GM12878 (cell line): ENCODE results near the gene ANO4.

Experiments used
- EP300 ChIP-seq, 2 experiments: fragments of 150-350 bp in 1 of 2; IDR thresholded peaks; 2 replicates each; pipeline ENCODE4 v1.6.1; 2011 to 2012; ENCODE audit warnings: low read depth in 2 of 2, low read length in 2 of 2, borderline replicate concordance in 1 of 2, improper control_type of control experiment in 1 of 2, inconsistent platforms in 1 of 2; ENCODE audit not compliant: control insufficient read depth in 1 of 2
- EZH2 ChIP-seq: IDR thresholded peaks from 2 replicates; pipeline ENCODE4 v1.6.1; 2012; ENCODE audit warnings: low read depth, mild to moderate bottlenecking, control low read depth, inconsistent platforms, low read length, borderline replicate concordance; ENCODE audit not compliant: control insufficient read depth
- FOXM1 ChIP-seq: IDR thresholded peaks from 2 replicates; pipeline ENCODE4 v1.6.1; 2012; ENCODE audit warnings: low read depth, mild to moderate bottlenecking, inconsistent platforms, low read length, moderate library complexity
- HDAC6 ChIP-seq: fragments of 200-600 bp; sonication (generic); IDR thresholded peaks from one replicate; pipeline ENCODE4 v1.8.0; 2017; ENCODE audit warnings: antibody characterized with exemption; ENCODE audit not compliant: unreplicated experiment
- NFYB ChIP-seq: IDR thresholded peaks from 2 replicates; pipeline ENCODE4 v1.6.1; 2011; ENCODE audit warnings: low read depth, mild to moderate bottlenecking, low read length, improper control_type of control experiment, moderate library complexity; ENCODE audit not compliant: insufficient read depth
- POLR2AphosphoS5 ChIP-seq: IDR thresholded peaks from 2 replicates; pipeline ENCODE4 v1.6.1; 2011; ENCODE audit warnings: mild to moderate bottlenecking, low read length, inconsistent platforms
- SIX5 ChIP-seq: IDR thresholded peaks from 2 replicates; pipeline ENCODE4 v1.6.1; 2011; ENCODE audit warnings: mild to moderate bottlenecking, low read depth, low read length, moderate library complexity; ENCODE audit not compliant: severe bottlenecking
- SP1 ChIP-seq: IDR thresholded peaks from one replicate; pipeline ENCODE4 v1.6.1; 2011; ENCODE audit warnings: low read depth, low read length
- ZZZ3 ChIP-seq: IDR thresholded peaks from 2 replicates; pipeline ENCODE4 v1.6.1; 2011; ENCODE audit warnings: low read depth; ENCODE audit not compliant: control insufficient read depth, insufficient read length
- TF ChIP-seq, protein P1 (sequence below), 3 experiments: IDR thresholded peaks in 2 of 3; conservative IDR thresholded peaks in 1 of 3; 2 replicates each; pipeline ENCODE4 v1.5.1; 2011; ENCODE audit warnings: low read depth in 3 of 3, low read length in 3 of 3, mild to moderate bottlenecking in 3 of 3, control low read depth in 2 of 3, moderate library complexity in 2 of 3, inconsistent platforms in 1 of 3, mixed read lengths in 1 of 3; ENCODE audit not compliant: control insufficient read depth in 2 of 3, insufficient read depth in 1 of 3; ENCODE audit errors: extremely low read depth in 1 of 3
- TF ChIP-seq, protein P2 (sequence below): IDR thresholded peaks from 2 replicates; pipeline ENCODE4 v1.6.1; 2012; ENCODE audit warnings: low read length, inconsistent platforms
- TF ChIP-seq, protein P3 (sequence below): fragments of 450-650 bp; formaldehyde crosslinking; IDR thresholded peaks from 2 replicates; pipeline ENCODE4 v1.5.0; 2022; ENCODE audit warnings: mild to moderate bottlenecking, missing genetic modification characterization
- TF ChIP-seq, protein P4 (sequence below): fragments of 450-650 bp; IDR thresholded peaks from 2 replicates; pipeline ENCODE4 v1.6.1; 2018; ENCODE audit warnings: borderline replicate concordance, mild to moderate bottlenecking; ENCODE audit not compliant: partially characterized antibody

DNA sequence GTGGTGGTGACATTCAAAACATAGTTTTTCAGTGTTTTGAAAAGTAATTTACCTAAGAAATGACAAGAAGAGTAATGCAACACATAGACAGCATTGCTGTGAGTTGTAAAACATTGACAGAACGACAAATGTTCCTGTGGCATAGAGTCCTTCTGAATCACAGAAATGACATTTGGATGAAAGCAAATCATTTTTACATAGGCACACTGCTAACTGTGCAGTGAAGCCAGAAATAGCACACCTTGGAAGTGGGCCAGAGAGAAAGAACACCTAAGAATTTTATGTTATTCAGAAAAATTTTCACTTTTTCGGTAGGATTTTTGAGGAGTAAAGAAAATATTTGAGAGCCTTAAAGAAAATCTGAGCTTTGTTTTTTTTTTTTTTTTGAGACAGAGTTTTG lies 100.6 kb downstream of the ANO4 start:
- TF ChIP-seq EP300 (IDR thresholded peaks at IDR 0.05; ENCODE audit: borderline replicate concordance in 1 of 2, control insufficient read depth in 1 of 2, low read depth in 2 of 2, low read length in 2 of 2), result no peak
- TF ChIP-seq, protein P1, sequence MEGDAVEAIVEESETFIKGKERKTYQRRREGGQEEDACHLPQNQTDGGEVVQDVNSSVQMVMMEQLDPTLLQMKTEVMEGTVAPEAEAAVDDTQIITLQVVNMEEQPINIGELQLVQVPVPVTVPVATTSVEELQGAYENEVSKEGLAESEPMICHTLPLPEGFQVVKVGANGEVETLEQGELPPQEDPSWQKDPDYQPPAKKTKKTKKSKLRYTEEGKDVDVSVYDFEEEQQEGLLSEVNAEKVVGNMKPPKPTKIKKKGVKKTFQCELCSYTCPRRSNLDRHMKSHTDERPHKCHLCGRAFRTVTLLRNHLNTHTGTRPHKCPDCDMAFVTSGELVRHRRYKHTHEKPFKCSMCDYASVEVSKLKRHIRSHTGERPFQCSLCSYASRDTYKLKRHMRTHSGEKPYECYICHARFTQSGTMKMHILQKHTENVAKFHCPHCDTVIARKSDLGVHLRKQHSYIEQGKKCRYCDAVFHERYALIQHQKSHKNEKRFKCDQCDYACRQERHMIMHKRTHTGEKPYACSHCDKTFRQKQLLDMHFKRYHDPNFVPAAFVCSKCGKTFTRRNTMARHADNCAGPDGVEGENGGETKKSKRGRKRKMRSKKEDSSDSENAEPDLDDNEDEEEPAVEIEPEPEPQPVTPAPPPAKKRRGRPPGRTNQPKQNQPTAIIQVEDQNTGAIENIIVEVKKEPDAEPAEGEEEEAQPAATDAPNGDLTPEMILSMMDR (IDR thresholded peaks at IDR 0.05 in 2 of 3, conservative IDR thresholded peaks at IDR 0.05 in 1 of 3; ENCODE audit: control insufficient read depth in 2 of 3, extremely low read depth in 1 of 3, insufficient read depth in 1 of 3, low read depth in 3 of 3, low read length in 3 of 3), result no peak
- TF ChIP-seq FOXM1, result no peak
- no peak for TF ChIP-seq SIX5
- TF ChIP-seq POLR2AphosphoS5, result no peak
- TF ChIP-seq, protein P2, sequence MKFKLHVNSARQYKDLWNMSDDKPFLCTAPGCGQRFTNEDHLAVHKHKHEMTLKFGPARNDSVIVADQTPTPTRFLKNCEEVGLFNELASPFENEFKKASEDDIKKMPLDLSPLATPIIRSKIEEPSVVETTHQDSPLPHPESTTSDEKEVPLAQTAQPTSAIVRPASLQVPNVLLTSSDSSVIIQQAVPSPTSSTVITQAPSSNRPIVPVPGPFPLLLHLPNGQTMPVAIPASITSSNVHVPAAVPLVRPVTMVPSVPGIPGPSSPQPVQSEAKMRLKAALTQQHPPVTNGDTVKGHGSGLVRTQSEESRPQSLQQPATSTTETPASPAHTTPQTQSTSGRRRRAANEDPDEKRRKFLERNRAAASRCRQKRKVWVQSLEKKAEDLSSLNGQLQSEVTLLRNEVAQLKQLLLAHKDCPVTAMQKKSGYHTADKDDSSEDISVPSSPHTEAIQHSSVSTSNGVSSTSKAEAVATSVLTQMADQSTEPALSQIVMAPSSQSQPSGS, result no peak
- TF ChIP-seq, protein P3, sequence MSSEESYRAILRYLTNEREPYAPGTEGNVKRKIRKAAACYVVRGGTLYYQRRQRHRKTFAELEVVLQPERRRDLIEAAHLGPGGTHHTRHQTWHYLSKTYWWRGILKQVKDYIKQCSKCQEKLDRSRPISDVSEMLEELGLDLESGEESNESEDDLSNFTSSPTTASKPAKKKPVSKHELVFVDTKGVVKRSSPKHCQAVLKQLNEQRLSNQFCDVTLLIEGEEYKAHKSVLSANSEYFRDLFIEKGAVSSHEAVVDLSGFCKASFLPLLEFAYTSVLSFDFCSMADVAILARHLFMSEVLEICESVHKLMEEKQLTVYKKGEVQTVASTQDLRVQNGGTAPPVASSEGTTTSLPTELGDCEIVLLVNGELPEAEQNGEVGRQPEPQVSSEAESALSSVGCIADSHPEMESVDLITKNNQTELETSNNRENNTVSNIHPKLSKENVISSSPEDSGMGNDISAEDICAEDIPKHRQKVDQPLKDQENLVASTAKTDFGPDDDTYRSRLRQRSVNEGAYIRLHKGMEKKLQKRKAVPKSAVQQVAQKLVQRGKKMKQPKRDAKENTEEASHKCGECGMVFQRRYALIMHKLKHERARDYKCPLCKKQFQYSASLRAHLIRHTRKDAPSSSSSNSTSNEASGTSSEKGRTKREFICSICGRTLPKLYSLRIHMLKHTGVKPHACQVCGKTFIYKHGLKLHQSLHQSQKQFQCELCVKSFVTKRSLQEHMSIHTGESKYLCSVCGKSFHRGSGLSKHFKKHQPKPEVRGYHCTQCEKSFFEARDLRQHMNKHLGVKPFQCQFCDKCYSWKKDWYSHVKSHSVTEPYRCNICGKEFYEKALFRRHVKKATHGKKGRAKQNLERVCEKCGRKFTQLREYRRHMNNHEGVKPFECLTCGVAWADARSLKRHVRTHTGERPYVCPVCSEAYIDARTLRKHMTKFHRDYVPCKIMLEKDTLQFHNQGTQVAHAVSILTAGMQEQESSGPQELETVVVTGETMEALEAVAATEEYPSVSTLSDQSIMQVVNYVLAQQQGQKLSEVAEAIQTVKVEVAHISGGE (CRISPR knock-in tag), result no peak
- TF ChIP-seq SP1, result no peak
- no peak for TF ChIP-seq EZH2
- TF ChIP-seq HDAC6, result no peak
- TF ChIP-seq ZZZ3, result no peak
- TF ChIP-seq NFYB, result no peak
- TF ChIP-seq, protein P4, sequence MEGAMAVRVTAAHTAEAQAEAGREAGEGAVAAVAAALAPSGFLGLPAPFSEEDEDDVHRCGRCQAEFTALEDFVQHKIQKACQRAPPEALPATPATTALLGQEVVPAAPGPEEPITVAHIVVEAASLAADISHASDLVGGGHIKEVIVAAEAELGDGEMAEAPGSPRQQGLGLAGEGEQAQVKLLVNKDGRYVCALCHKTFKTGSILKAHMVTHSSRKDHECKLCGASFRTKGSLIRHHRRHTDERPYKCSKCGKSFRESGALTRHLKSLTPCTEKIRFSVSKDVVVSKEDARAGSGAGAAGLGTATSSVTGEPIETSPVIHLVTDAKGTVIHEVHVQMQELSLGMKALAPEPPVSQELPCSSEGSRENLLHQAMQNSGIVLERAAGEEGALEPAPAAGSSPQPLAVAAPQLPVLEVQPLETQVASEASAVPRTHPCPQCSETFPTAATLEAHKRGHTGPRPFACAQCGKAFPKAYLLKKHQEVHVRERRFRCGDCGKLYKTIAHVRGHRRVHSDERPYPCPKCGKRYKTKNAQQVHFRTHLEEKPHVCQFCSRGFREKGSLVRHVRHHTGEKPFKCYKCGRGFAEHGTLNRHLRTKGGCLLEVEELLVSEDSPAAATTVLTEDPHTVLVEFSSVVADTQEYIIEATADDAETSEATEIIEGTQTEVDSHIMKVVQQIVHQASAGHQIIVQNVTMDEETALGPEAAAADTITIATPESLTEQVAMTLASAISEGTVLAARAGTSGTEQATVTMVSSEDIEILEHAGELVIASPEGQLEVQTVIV, result no peak
